Middle frontal gyrus (tissue), 1 donor: ENCODE measurements around the gene CFH.
"Not testable (repeated sequence)": the region's sequence is repeated elsewhere in the genome, so short reads cannot be mapped to it uniquely, and the experiment has no call there.

Source experiments
- DNase-seq: peaks from one replicate; pipeline ENCODE4 v3.0.0-alpha.2; 2015; ENCODE audit warnings: low spot score; ENCODE audit errors: extremely low spot score

CFH gene

DNA sequence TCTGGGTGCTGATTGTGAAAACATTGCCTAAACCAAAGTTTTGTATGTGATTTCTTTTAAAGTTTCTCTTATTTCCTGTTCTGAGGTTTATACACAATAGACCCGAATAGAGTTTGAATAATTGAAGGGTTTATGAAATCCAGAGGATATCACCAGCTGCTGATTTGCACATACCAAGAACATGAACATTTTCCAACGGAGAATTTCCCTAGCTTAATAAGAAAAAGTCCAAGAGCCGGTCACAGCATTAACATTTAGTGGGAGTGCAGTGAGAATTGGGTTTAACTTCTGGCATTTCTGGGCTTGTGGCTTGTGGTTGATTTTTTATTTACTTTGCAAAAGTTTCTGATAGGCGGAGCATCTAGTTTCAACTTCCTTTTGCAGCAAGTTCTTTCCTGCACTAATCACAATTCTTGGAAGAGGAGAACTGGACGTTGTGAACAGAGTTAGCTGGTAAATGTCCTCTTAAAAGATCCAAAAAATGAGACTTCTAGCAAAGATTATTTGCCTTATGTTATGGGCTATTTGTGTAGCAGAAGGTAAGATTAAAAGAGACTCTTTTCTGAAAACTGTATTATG is at the start of gene CFH:
Gene CFH, plus strand, starts transcription at position 407 of the 579 bp plus-strand sequence. Its CDS starts 75 bp downstream, at position 482.
- DNase-seq: no peak

DNA sequence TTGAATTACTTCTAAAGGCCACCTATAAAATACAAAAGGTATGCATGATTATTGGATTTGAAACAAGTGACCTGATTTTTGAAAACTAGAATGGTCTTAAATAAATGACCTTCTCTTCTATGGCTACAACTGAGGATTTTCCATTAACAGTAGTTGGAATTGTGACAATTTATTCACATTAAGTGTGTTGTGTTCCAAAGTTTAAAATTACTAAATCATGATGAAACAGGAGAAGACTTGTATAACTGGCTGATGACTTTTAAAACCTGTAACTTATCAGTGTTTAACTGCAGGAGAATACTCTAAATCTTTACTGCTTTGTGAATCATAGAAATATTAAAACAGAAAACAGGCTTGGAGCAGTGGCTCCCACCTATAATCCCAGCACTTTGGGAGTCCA is 48.2 kb upstream of the CFH start:
- DNase-seq: no peak

DNA sequence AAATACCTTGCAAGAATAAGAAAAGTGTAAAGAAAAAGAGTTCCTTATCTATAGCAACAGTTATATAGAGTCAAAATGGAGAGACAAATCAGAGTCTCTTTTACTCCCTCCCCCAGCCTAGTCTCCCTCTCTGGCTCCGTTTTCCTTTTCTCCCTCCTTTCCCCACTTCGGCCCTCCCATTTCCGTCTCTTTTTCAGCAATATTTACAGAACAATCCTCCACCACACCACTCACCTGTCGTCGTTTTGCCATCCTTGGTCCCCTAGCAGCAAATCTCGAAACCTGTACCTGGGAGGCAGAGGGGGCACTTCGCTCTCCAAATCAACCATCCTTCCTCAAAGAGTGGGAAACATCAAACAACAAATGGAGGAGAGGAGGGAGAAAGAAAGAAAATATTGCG is 43.9 kb upstream of the CFH start:
- DNase-seq: no peak

DNA sequence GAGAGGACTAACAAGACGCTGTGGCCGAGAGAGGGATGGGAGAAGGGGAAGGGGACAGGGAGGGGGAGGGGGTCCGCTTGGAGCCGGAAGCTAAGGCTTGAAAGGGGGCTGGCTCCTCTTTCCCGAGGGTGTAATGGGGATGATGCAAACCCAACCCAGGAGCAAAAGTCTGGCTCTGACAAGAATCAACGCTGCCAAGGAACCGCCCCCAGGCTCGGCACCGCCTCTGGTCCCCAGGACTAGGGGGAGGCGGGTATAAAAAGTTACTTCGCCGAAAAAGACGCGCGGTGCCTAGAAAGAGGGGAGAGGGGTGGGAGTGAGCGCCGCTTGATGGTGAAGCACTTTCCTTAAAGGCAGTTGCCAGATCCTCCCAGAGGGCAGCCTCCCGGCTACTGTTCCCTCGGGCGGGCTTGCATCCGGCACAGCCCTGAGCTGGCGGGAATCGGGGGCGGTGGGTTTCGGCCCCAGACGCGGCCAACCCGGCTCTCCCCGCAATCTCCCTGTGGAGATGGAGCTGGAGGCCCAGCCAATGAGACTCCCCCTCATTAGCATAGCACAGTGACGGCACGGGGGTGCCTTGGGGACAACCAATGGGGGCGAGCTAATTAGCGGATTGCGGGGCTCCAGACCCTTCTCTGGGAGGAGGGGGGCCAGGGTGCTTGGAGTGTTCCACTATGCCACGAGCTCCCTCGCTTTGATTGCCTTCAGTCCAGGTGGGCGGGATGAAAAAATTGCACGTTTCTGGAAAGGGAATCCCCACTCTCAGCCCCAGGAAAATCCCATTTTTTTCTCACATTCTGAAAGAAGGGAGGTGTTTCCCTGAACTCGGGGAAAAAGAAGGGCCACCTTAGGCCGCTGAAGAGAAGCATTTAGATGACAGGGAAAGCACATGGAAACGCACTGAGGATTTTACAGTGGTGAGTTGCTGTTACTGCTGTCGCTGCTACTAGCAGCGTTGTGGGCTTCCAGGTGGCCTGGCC is 43.2 kb upstream of the CFH start, which contains the start of gene KCNT2:
Gene KCNT2, minus strand, starts transcription at position 51 of the 980 bp plus-strand sequence. CDS start 131 bp downstream, outside the sequence.
- DNase-seq: no peak

- DNase-seq: no peak
Measured at GRCh38 chr1:196609370-196609737, 42.5 kb upstream of the CFH start.

GRCh38 chr1:196611873-196612272 is 40.0 kb upstream of the CFH start:
- no peak for DNase-seq

DNA sequence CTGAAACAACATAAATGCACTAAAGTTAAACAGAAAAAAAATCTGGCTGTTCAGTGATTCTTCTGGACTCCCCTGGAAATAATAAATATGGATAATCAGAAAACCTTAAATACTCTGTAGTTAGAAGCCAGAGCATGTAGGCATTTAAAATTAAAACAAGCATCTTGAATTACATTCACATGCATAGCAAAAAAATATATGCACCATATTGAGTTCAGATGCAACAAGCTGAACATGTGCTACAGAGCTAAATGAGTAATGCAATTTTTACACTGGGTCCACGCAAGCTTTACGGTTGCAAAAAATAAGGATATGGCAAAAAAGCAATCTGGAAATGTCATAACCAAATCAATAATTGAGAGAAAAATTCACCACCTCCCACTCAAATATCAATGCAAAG is 32.1 kb upstream of the CFH start:
- no peak for DNase-seq

GRCh38 chr1:196623079-196623478 is 28.8 kb upstream of the CFH start:
- DNase-seq: no peak

GRCh38 chr1:196628838-196629237 is 23.0 kb upstream of the CFH start:
- DNase-seq: no peak

DNA sequence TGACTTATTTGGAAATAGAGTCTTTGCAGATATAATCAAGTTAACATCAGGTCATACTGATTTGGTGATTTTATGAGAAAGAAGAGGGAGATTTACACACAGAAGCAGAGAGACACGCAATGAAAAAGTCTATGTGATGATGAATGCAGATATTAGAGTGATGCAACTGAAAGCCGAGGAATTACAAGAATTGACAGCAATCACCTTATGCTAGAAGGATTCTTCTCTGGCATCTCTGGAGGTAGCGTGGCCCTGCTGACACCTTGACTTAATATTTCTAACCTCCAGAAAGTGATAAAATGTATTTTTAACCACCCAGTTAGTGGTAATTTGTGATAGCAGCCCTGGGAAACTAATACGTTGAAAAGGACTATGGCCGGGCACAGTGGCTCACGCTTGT is 14.2 kb upstream of the CFH start:
- DNase-seq: no peak

GRCh38 chr1:196638466-196638865 is 13.4 kb upstream of the CFH start:
- no peak for DNase-seq

DNA sequence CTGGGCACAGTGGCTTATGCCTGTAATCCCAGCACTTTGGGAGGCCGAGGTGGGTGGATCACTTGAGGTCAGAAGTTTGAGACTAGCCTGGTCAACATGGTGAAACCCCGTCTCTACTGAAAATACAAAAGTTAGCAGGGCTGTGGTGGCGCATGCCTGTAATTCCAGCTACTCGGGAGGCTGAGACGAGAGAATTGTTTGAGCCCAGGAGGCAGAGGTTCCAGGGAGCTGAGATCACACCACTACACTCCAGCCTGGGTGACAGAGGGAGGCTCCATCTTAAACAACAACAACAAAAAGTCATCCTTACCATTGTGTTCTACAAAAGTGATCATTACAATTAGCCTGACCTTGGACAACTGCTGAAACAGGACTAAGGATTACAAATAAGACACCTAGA is 12.6 kb upstream of the CFH start:
- not testable (repeated sequence) for DNase-seq

DNA sequence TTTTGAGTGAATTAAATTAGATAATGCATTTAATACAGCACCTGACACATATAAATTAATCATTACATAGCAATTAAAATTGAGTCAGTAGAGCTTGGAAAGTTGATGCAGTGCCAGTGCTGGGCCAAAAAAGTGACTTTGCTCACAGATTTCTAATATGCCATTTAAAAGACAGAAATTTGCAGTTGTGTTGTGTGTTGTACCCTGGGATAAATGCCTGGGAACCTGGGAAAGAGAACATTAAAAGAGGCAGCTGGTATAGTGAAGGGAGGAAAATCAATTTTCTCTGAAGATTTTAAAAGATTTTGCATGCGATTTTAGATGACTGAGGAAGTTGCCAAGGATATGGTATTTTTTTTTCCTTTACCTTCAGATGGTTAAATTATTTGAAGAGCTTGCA is 10.9 kb upstream of the CFH start:
- no peak for DNase-seq

DNA sequence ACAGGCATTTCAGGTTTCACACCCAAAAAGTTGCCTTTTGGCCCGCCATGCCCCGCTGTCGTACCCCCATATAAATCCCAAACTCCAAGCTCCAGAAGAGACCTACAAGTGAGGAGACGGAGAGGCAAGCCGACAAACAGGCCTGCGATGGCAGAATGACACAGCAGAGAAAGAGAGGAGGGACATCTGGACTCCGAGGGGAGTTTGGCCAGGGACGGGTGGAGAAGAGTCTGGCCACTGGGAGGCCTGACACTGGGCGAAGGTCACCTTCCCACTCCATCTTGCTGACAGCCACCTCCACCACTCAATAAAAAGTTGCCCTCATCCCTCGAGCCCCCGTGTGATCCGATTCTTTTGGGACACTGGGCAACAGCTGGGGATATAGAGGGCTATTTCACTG is 1.9 kb upstream of the CFH start:
- DNase-seq: no peak

GRCh38 chr1:196650403-196650802 is 1.4 kb upstream of the CFH start:
- DNase-seq: no peak

DNA sequence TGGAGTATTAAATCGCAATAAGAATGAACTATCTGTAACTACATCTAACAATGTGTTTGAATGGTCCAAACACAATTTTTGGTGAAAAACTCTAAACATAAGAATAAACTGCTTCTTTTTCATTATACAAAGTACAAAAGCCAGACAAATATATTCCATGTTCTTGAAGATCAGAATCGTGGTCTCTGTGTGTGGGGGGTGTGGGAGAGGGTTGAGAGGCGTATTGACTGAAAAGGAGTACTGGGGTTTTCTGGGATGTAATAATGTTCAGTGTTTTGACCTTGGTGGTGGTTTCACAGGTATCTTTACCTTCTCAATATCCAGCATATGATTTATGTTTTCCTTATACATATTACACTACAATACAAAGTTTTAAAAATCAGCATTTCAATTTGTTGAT is 764 bp upstream of the CFH start:
- DNase-seq: no peak

DNA sequence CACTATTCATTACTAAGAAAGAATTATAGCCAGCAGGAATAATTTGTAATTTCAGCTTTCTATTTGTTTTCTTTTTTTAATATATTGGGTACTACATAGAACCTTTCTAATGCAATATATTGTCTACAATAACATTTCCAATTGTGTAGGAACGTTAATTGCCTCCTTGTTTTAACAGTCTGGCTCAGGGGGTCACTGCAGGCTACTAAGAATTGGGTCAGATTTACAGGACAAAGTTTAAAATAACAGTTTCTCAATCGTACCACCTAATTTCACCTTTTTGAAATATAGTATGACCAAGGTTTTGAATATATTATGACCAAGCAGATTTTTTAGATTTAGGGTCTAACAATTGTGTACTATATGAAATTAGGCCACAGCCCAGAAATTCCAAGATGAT is 2.4 kb downstream of the CFH start:
- DNase-seq: no peak

DNA sequence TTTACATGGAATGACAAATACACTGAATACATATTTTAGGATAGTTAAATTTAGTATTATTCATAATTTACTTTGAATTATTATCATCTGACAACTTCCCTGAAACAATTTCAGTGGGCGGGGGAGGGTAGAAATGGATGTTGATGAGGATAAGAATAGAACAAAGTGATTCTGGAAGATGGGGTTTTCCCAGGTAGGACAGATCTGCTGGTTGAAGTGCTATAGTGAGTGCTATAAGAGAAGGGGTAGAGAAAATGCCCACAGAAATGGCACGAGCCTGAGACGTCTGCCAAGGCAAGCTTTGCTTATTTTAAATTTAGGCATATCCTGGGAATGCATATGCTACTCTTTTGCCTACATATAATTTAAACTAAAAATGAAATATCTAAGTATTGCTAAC is 3.2 kb downstream of the CFH start:
- no peak for DNase-seq

DNA sequence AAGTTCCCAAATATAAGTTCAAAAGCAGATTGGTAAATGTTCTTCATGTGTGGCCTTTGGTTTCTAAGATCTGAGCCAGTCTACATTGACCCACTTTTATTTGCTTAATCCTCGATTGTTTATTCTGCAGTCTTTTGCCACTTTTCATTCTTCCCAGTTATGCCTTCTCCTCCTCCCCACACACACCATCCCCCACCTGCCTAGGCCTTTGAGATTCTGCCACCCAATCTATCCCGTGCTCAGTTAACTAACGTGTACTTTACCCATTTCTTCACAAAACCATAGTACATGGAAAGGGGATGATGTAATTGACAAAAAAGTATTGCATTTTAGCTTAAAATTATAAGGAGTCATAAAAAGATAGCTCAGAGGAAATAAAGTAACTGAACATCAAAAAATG is 3.7 kb downstream of the CFH start:
- DNase-seq: no peak

- DNase-seq: no peak
Measured at GRCh38 chr1:196659471-196659870, 7.6 kb downstream of the CFH start.

GRCh38 chr1:196660272-196660671 is 8.4 kb downstream of the CFH start:
- DNase-seq: no peak

- no peak for DNase-seq
Measured at GRCh38 chr1:196660852-196661251, 9.0 kb downstream of the CFH start.

DNA sequence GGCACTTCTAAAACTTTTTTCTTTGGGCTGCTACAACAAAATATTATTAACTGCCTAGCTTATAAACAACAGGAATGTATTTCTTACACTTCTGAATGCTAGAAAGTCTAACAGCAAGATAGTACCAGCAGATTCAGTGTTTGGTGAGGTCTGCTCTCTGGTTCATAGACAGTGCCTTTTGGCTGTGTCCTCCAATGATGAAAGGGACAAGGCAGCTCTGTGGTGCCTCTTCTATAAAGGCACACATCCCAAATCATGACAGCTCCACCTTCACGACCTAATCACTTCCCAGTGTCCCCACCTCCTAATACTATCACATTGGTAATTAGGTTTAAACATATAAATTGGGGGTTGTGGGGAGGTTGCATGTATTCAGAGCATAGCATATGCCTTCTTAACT is 9.5 kb downstream of the CFH start:
- no peak for DNase-seq
